NCI-H2227 treated with DMSO at 0.1 percent for 48 hours (cell line): ENCODE results near the gene TDO2.
"Not testable (repeated sequence)": the region's sequence is repeated elsewhere in the genome, so short reads cannot be mapped to it uniquely, and the experiment has no call there.

Source experiments
- DNase-seq: peaks from one replicate; lab custom pipeline; 2025; lab: John Stamatoyannopoulos, UW

TDO2 gene

GRCh38 chr4:155903453-155903852, at the start of gene TDO2:
TDO2 (plus strand) TSS chr4:155903696; CDS start chr4:155903759, 63 bp downstream.
- no peak for DNase-seq

- DNase-seq = no peak
These were observed 48.8 kb upstream of the TDO2 start for GRCh38 chr4:155854582-155855226.

- DNase-seq = no peak
These were observed 47.6 kb upstream of the TDO2 start for GRCh38 chr4:155855897-155856296.

GRCh38 chr4:155866177-155866576, 37.3 kb upstream of the TDO2 start, which contains the start of gene ASIC5:
ASIC5 (minus strand) TSS chr4:155866277; CDS start chr4:155866226, 51 bp downstream.
- no peak for DNase-seq

- DNase-seq = no peak
These were observed 27.6 kb upstream of the TDO2 start for GRCh38 chr4:155875878-155876277.

- no peak for DNase-seq
These were observed 25.5 kb upstream of the TDO2 start for GRCh38 chr4:155877971-155878370.

- no peak for DNase-seq
These were observed 24.9 kb upstream of the TDO2 start for GRCh38 chr4:155878611-155879010.

- DNase-seq = no peak
These were observed 23.7 kb upstream of the TDO2 start for GRCh38 chr4:155879767-155880166.

GRCh38 chr4:155881555-155881954, 21.9 kb upstream of the TDO2 start:
- DNase-seq = no peak

- no peak for DNase-seq
These were observed 19.6 kb upstream of the TDO2 start for GRCh38 chr4:155883895-155884294.

- DNase-seq = no peak
These were observed 17.8 kb upstream of the TDO2 start for GRCh38 chr4:155885666-155886065.

GRCh38 chr4:155887045-155887444, 16.5 kb upstream of the TDO2 start:
- no peak for DNase-seq

GRCh38 chr4:155887847-155888570, 15.5 kb upstream of the TDO2 start:
- DNase-seq = no peak

GRCh38 chr4:155889031-155889793, 14.3 kb upstream of the TDO2 start:
- DNase-seq = no peak

GRCh38 chr4:155889946-155890345, 13.6 kb upstream of the TDO2 start:
- no peak for DNase-seq

- no peak for DNase-seq
These were observed 12.4 kb upstream of the TDO2 start for GRCh38 chr4:155891058-155891457.

- not testable (repeated sequence) for DNase-seq
These were observed 5.1 kb upstream of the TDO2 start for GRCh38 chr4:155898371-155898770.

GRCh38 chr4:155899891-155900290, 3.6 kb upstream of the TDO2 start:
- DNase-seq = peak; percentile 2

GRCh38 chr4:155900381-155900780, 3.1 kb upstream of the TDO2 start:
- no peak for DNase-seq

GRCh38 chr4:155901013-155901412, 2.5 kb upstream of the TDO2 start:
- DNase-seq = no peak

GRCh38 chr4:155904331-155904730, 835 bp downstream of the TDO2 start:
- no peak for DNase-seq

GRCh38 chr4:155906554-155907247, 3.2 kb downstream of the TDO2 start:
- DNase-seq = peak; percentile 90
